H1 (cell line): ENCODE results near the gene COX17. TPM values are rescaled to one million over a fixed set of nuclear protein-coding genes. Genes with fewer than 3 reads are reported as not detected.

Source experiments
- CTCF ChIA-PET: fragments of 300-600 bp; sonication (Branson Sonifier 250); formaldehyde crosslinking; loops from one replicate; lab custom pipeline; 2021; ENCODE audit not compliant: partially characterized antibody; lab: Charles Lee
- POLR2A ChIA-PET: fragments of 300-600 bp; sonication (Branson Sonifier 250); formaldehyde crosslinking; loops from one replicate; lab custom pipeline; 2021; ENCODE audit warnings: inconsistent platforms; ENCODE audit not compliant: partially characterized antibody; lab: Charles Lee
- DNase-seq, 2 experiments: peaks; one replicate each; pipeline versions ENCODE4 v3.0.0 to v3.0.0-alpha.2; 2010 to 2022; ENCODE audit warnings: low spot score in 2 of 2, low read depth in 1 of 2, mixed read lengths in 1 of 2
- FAIRE-seq: peaks from 2 replicates; lab custom pipeline; 2011; peaks lifted over from hg19 to GRCh38; lab: Jason Lieb, UNC
- H2AFZ ChIP-seq: 2 replicates; pipeline ENCODE4 v1.8.1; 2012; ENCODE audit warnings: low read length, inconsistent platforms
- H2AK5ac ChIP-seq: 2 replicates; pipeline ENCODE4 v1.6.1; 2013; ENCODE audit warnings: low read depth, low read length
- H2BK120ac ChIP-seq: replicated peaks from 2 replicates; pipeline ENCODE3; 2013; ENCODE audit warnings: low read depth, low read length, inconsistent platforms
- H2BK12ac ChIP-seq: 2 replicates; pipeline ENCODE4 v1.6.1; 2013; ENCODE audit warnings: low read depth, low read length
- H2BK15ac ChIP-seq: 2 replicates; pipeline ENCODE4 v1.6.1; 2013; ENCODE audit warnings: low read length
- H2BK20ac ChIP-seq: 2 replicates; pipeline ENCODE4 v1.6.1; 2013; ENCODE audit warnings: low read length
- H2BK5ac ChIP-seq: 2 replicates; pipeline ENCODE4 v1.6.1; 2013; ENCODE audit warnings: low read depth, low read length
- H3K14ac ChIP-seq: 2 replicates; pipeline ENCODE4 v1.6.1; 2013; ENCODE audit warnings: inconsistent platforms; ENCODE audit not compliant: insufficient read length
- H3K18ac ChIP-seq: 2 replicates; pipeline ENCODE4 v1.6.1; 2013; ENCODE audit warnings: low read length; ENCODE audit errors: extremely low read depth
- H3K23ac ChIP-seq: 2 replicates; pipeline ENCODE4 v1.6.1; 2013; ENCODE audit warnings: inconsistent platforms; ENCODE audit not compliant: insufficient read length
- H3K23me2 ChIP-seq: 2 replicates; pipeline ENCODE4 v1.6.1; 2013; ENCODE audit warnings: low read depth, low read length
- H3K27ac ChIP-seq: 2 replicates; pipeline ENCODE4 v1.6.1; 2011; ENCODE audit warnings: low read depth, low read length, inconsistent platforms
- H3K27me3 ChIP-seq, 4 experiments: replicated peaks in 1 of 4; 1 replicate in 1 of 4; 2 replicates in 3 of 4; pipeline versions ENCODE4 v1.6.1 to v1.8.1; 2011 to 2013; ENCODE audit warnings: low read length in 3 of 4, mild to moderate bottlenecking in 3 of 4, inconsistent platforms in 2 of 4, mixed read lengths in 2 of 4, moderate library complexity in 1 of 4; ENCODE audit not compliant: control insufficient read depth in 3 of 4, insufficient read depth in 3 of 4; ENCODE audit errors: extremely low read depth in 1 of 4
- H3K36me3 ChIP-seq, 4 experiments: 2 replicates each; pipeline versions ENCODE4 v1.6.1 to v1.8.1; 2011 to 2013; ENCODE audit warnings: mild to moderate bottlenecking in 4 of 4, low read length in 3 of 4, moderate library complexity in 2 of 4, control low read depth in 1 of 4, inconsistent platforms in 1 of 4; ENCODE audit not compliant: insufficient read depth in 4 of 4, control insufficient read depth in 2 of 4
- H3K4ac ChIP-seq: replicated peaks from 2 replicates; pipeline ENCODE3; 2013; ENCODE audit warnings: low read length, low read depth, mixed read lengths, inconsistent platforms; ENCODE audit not compliant: insufficient read length
- H3K4me1 ChIP-seq, 4 experiments: replicated peaks in 1 of 4; 1 replicate in 1 of 4; 2 replicates in 3 of 4; pipeline versions ENCODE4 v1.6.1 to v1.8.1; 2011 to 2013; ENCODE audit warnings: low read length in 3 of 4, inconsistent platforms in 2 of 4, mixed read lengths in 1 of 4; ENCODE audit not compliant: insufficient read depth in 4 of 4, control insufficient read depth in 3 of 4
- H3K4me2 ChIP-seq, 2 experiments: 2 replicates each; pipeline versions ENCODE4 v1.6.1 to v1.8.1; 2011 to 2013; ENCODE audit warnings: low read depth in 2 of 2, low read length in 2 of 2, control low read depth in 1 of 2, inconsistent platforms in 1 of 2, mild to moderate bottlenecking in 1 of 2; ENCODE audit not compliant: insufficient read depth in 1 of 2
- H3K4me3 ChIP-seq, 4 experiments: fragments of 200-600, 300-600 bp in 1 of 4; sonication (generic), shearing (Covaris generic), sonication (Bioruptor Twin) in 1 of 4; 2 replicates each; pipeline versions ENCODE4 v1.5.1 to v1.8.1; 2011 to 2016; ENCODE audit warnings: low read length in 4 of 4, low read depth in 3 of 4, control low read depth in 2 of 4, inconsistent platforms in 2 of 4, mild to moderate bottlenecking in 2 of 4, mixed read lengths in 1 of 4, moderate library complexity in 1 of 4; ENCODE audit not compliant: insufficient read depth in 2 of 4; ENCODE audit errors: extremely low read depth in 1 of 4
- H3K56ac ChIP-seq: replicated peaks from 2 replicates; pipeline ENCODE3; 2013; ENCODE audit warnings: low read depth, mild to moderate bottlenecking, mixed read lengths, low read length, inconsistent platforms; ENCODE audit not compliant: insufficient read length
- H3K79me1 ChIP-seq: 2 replicates; pipeline ENCODE4 v1.6.1; 2013; ENCODE audit warnings: low read depth, low read length, control low read depth
- H3K79me2 ChIP-seq, 2 experiments: 2 replicates each; pipeline versions ENCODE4 v1.6.1 to v1.8.1; 2012 to 2013; ENCODE audit warnings: low read length in 2 of 2, mild to moderate bottlenecking in 2 of 2, inconsistent platforms in 1 of 2; ENCODE audit not compliant: insufficient read depth in 2 of 2, control insufficient read depth in 1 of 2
- H3K9ac ChIP-seq, 4 experiments: replicated peaks in 1 of 4; 1 replicate in 1 of 4; 2 replicates in 3 of 4; pipeline versions ENCODE4 v1.6.1 to v1.8.1; 2011 to 2013; ENCODE audit warnings: low read depth in 3 of 4, low read length in 3 of 4, control low read depth in 2 of 4, mild to moderate bottlenecking in 2 of 4, moderate library complexity in 2 of 4, inconsistent platforms in 1 of 4; ENCODE audit errors: extremely low read depth in 1 of 4
- H3K9me3 ChIP-seq, 2 experiments: 2 replicates each; pipeline versions ENCODE4 v1.6.1 to v1.8.1; 2012 to 2013; ENCODE audit warnings: mild to moderate bottlenecking in 2 of 2, moderate library complexity in 2 of 2, control low read depth in 1 of 2, inconsistent platforms in 1 of 2, low read depth in 1 of 2, low read length in 1 of 2, mixed read lengths in 1 of 2; ENCODE audit not compliant: insufficient read depth in 2 of 2
- H4K20me1 ChIP-seq, 2 experiments: replicated peaks in 1 of 2; 2 replicates each; pipeline versions ENCODE3 to v1.8.1; 2011 to 2013; ENCODE audit warnings: inconsistent platforms in 2 of 2, low read length in 2 of 2, mild to moderate bottlenecking in 1 of 2; ENCODE audit not compliant: insufficient read depth in 2 of 2, control insufficient read depth in 1 of 2
- H4K5ac ChIP-seq: 2 replicates; pipeline ENCODE4 v1.6.1; 2013; ENCODE audit warnings: low read length, low read depth, mixed read lengths, inconsistent platforms; ENCODE audit not compliant: insufficient read length
- H4K8ac ChIP-seq: 2 replicates; pipeline ENCODE4 v1.8.0; 2013; ENCODE audit warnings: mild to moderate bottlenecking, moderate library complexity, low read length, inconsistent platforms; ENCODE audit not compliant: insufficient read depth; ENCODE audit errors: extremely low read depth
- H4K91ac ChIP-seq: replicated peaks from 2 replicates; pipeline ENCODE3; 2013; ENCODE audit warnings: low read length, mixed read lengths, inconsistent platforms; ENCODE audit not compliant: insufficient read length
- ATF2 ChIP-seq: IDR thresholded peaks from 2 replicates; pipeline ENCODE4 v1.6.1; 2012; ENCODE audit warnings: low read length, inconsistent platforms
- CTBP2 ChIP-seq: IDR thresholded peaks from 2 replicates; pipeline ENCODE4 v1.7.0; 2011; ENCODE audit warnings: borderline replicate concordance, mild to moderate bottlenecking, moderate library complexity, mixed read lengths, low read length; ENCODE audit not compliant: insufficient read depth, insufficient read length
- WGBS, 2 experiments: shearing (Covaris generic) in 1 of 2; methylation state at CpG; one replicate each; pipeline versions ENCODE4 v1.1.6 to v1.1.7; 2013 to 2015; ENCODE audit warnings: low lambda C conversion rate in 2 of 2, mixed read lengths in 2 of 2, inconsistent platforms in 1 of 2, low coverage in 1 of 2, missing lambda C conversion rate in 1 of 2; ENCODE audit not compliant: insufficient replicate concordance in 2 of 2, insufficient coverage in 1 of 2, insufficient read length in 1 of 2; ENCODE audit errors: extremely low coverage in 1 of 2, missing lambda C conversion rate in 1 of 2; 5-methylcytosine and 5-hydroxymethylcytosine counted together
- polyA plus RNA-seq, 7 experiments: library from polyadenylated mRNA; depleted of rRNA in 3 of 7; stranded (reverse) in 5 of 7; unstranded in 2 of 7; fragments of >200 nt in 5 of 7; fragments of 200-250 nt in 2 of 7; gene quantifications; 1 replicate in 5 of 7; 2 replicates in 1 of 7; 4 replicates in 1 of 7; pipeline versions ENCODE4 v1.2.1 to v1.2.3, GENCODE V29; 2011 to 2013; ENCODE audit warnings: missing spikeins in 2 of 7, mixed read lengths in 2 of 7
- total RNA-seq: library from RNA; stranded (reverse); fragmentation: NEBNext Ultra II Directional; extraction: Animal tissue kit (Norgen Biotek cat#: 25700); gene quantifications from 2 replicates; pipeline ENCODE4 v1.2.1, GENCODE V29; 2021

COX17 gene
- total and polyA plus RNA-seq, 2 of the 8 experiments (the other 6 are each of a cell fraction or from before 2014, with no cell fraction given) = 34.2 to 43.0 TPM

- CTCF ChIA-PET = interaction anchor here (1.6 kb wide), 1 partner anchor 182 kb away, joined by 3 read pairs; no protein-coding TSS in a partner anchor
- 91% methylated on average over 1 of the region's 1 CpG; no CpG with 5 or more reads in 1 of the 2 experiments for WGBS, 2 experiments
Measured at GRCh38 chr3:119626196-119626595, 51.0 kb downstream of the COX17 start.

More at GRCh38 chr3:119626196-119626595, 51.0 kb downstream of the COX17 start:
- no peak overlapping the region for H3K56ac ChIP-seq
- no peak overlapping the region for H2BK20ac ChIP-seq
- H2BK12ac ChIP-seq = no peak overlapping the region
- H3K79me2 ChIP-seq = no peaks in the 10 kb centered on the region
- H3K36me3 ChIP-seq = no peaks in the 10 kb centered on the region
- no peak overlapping the region for H3K4me3 ChIP-seq
- no peaks in the 10 kb centered on the region for H3K23me2 ChIP-seq
- H4K8ac ChIP-seq = no peak overlapping the region
- H3K27me3 ChIP-seq = no peaks in the 10 kb centered on the region
- POLR2A ChIA-PET = interaction anchor here (1.1 kb wide), 1 partner anchor 29 kb away, joined by 3 read pairs; no protein-coding TSS in a partner anchor
- H2BK15ac ChIP-seq = no peak overlapping the region
- DNase-seq = no peak
- H3K23ac ChIP-seq = no peak overlapping the region
- no peaks in the 10 kb centered on the region for H3K79me1 ChIP-seq
- H3K4ac ChIP-seq = no peak overlapping the region
- no peak overlapping the region for H3K9ac ChIP-seq
- H3K4me2 ChIP-seq = no peak overlapping the region
- H2AK5ac ChIP-seq = no peak overlapping the region
- H4K5ac ChIP-seq = no peak overlapping the region
- H3K18ac ChIP-seq = no peak overlapping the region
- 0 out of 2 replicates have a peak overlapping the region, but pooled peaks have one; percentile 58 for H2AFZ ChIP-seq
- no peak overlapping the region for H2BK5ac ChIP-seq
- no peak for FAIRE-seq
- H3K9me3 ChIP-seq = no peaks in the 10 kb centered on the region
- TF ChIP-seq CTBP2 (no peak), ATF2 (no peak)
- no peak overlapping the region for H4K91ac ChIP-seq
- H2BK120ac ChIP-seq = no peak overlapping the region
- no peak overlapping the region for H3K27ac ChIP-seq
- peaks cover 0 to 6% (median 1%) of the 10 kb centered on the region in 4 experiments; a peak in 2 of 7 replicates for H3K4me1 ChIP-seq
- no peak overlapping the region for H3K14ac ChIP-seq
- H4K20me1 ChIP-seq = no peaks in the 10 kb centered on the region
